Hepatocyte (in vitro differentiated cells): ENCODE data around the gene SSBP3. TPM values are rescaled to one million over a fixed set of nuclear protein-coding genes. Genes with fewer than 3 reads are reported as not detected.
"Not testable (repeated sequence)": the region's sequence is repeated elsewhere in the genome, so short reads cannot be mapped to it uniquely, and the experiment has no call there.

Experiments
- DNase-seq: peaks from one replicate; pipeline ENCODE4 v3.0.0-alpha.2; 2016; ENCODE audit warnings: low spot score
- H2AFZ ChIP-seq: fragments of 200-600 bp; sonication (generic); 2 replicates; pipeline ENCODE4 v1.6.0; 2016; ENCODE audit warnings: antibody characterized with exemption, mild to moderate bottlenecking
- H3K27ac ChIP-seq: fragments of 200-600 bp; sonication (generic); 2 replicates; pipeline ENCODE4 v1.5.1; 2016; ENCODE audit warnings: mild to moderate bottlenecking
- H3K27me3 ChIP-seq: fragments of 200-600 bp; sonication (generic); 2 replicates; pipeline ENCODE4 v1.6.1; 2016
- H3K36me3 ChIP-seq: fragments of 200-600 bp; sonication (generic); replicated peaks from 2 replicates; pipeline ENCODE4 v1.5.1; 2016; ENCODE audit warnings: low read depth; ENCODE audit not compliant: insufficient read depth
- H3K4me1 ChIP-seq: fragments of 200-600 bp; sonication (generic); 2 replicates; pipeline ENCODE4 v1.5.1; 2016; ENCODE audit warnings: mild to moderate bottlenecking, moderate library complexity; ENCODE audit not compliant: insufficient read depth
- H3K4me2 ChIP-seq: fragments of 200-600 bp; sonication (generic); 2 replicates; pipeline ENCODE4 v1.6.0; 2016
- H3K4me3 ChIP-seq: fragments of 200-600 bp; sonication (generic); 2 replicates; pipeline ENCODE4 v1.5.1; 2016; ENCODE audit warnings: mild to moderate bottlenecking
- H3K79me2 ChIP-seq: fragments of 200-600 bp; sonication (generic); 2 replicates; pipeline ENCODE4 v1.6.0; 2017; ENCODE audit warnings: mild to moderate bottlenecking
- H3K9me2 ChIP-seq: fragments of 200-600 bp; sonication (generic); replicated peaks from 2 replicates; pipeline ENCODE4 v1.6.0; 2017; ENCODE audit warnings: mild to moderate bottlenecking; ENCODE audit not compliant: insufficient read depth
- H3K9me3 ChIP-seq: fragments of 200-600 bp; sonication (generic); 2 replicates; pipeline ENCODE4 v1.5.1; 2016; ENCODE audit warnings: low read depth, mild to moderate bottlenecking
- H4K20me1 ChIP-seq: fragments of 200-600 bp; sonication (generic); 2 replicates; pipeline ENCODE4 v1.6.0; 2016; ENCODE audit warnings: mild to moderate bottlenecking; ENCODE audit not compliant: insufficient read depth, poor library complexity, severe bottlenecking
- CTCF ChIP-seq: fragments of 200-600 bp; sonication (generic); IDR thresholded peaks from 2 replicates; pipeline ENCODE4 v1.5.1; 2016; ENCODE audit warnings: antibody characterized with exemption, mild to moderate bottlenecking; ENCODE audit not compliant: poor library complexity
- EZH2 ChIP-seq: fragments of 200-600 bp; sonication (generic); IDR thresholded peaks from 2 replicates; pipeline ENCODE4 v1.6.1; 2016; ENCODE audit warnings: antibody characterized with exemption, mild to moderate bottlenecking, borderline replicate concordance
- EZH2phosphoT487 ChIP-seq: fragments of 200-600 bp; sonication (generic); IDR thresholded peaks from one replicate; pipeline ENCODE4 v1.6.1; 2018; ENCODE audit warnings: antibody characterized with exemption, mild to moderate bottlenecking, low read depth, moderate library complexity; ENCODE audit not compliant: unreplicated experiment, severe bottlenecking
- WGBS: methylation state at CpG from one replicate; pipeline ENCODE4 v1.1.6; 2016; ENCODE audit warnings: low lambda C conversion rate; ENCODE audit errors: missing lambda C conversion rate; 5-methylcytosine and 5-hydroxymethylcytosine counted together
- polyA plus RNA-seq: library from polyadenylated mRNA; unstranded; fragments of >200 nt; fragmentation: Nextera tagmentation; extraction: Ambion mirVana; gene quantifications from 2 replicates; pipeline ENCODE4 v1.2.1, GENCODE V29; 2016
- total RNA-seq: library from RNA; depleted of rRNA; stranded (reverse); fragments of >200 nt; gene quantifications from 2 replicates; pipeline ENCODE4 v1.2.3, GENCODE V29; 2014

SSBP3 gene
- total and polyA plus RNA-seq, 2 experiments from 2014 or later: 25.8 to 47.2 TPM

- WGBS: 86% methylated on average over 9 of the region's 9 CpGs
- H3K27ac ChIP-seq: no peak overlapping the region
Observed at GRCh38 chr1:54425152-54425584, 19.0 kb upstream of the SSBP3 start.

GRCh38 chr1:54424398-54424797, 18.2 kb upstream of the SSBP3 start:
- WGBS: 85% methylated on average over 2 of the region's 2 CpGs
- H3K27ac ChIP-seq: no peak overlapping the region
- DNase-seq: no peak
- no peaks in the 10 kb centered on the region for H4K20me1 ChIP-seq
- H3K9me3 ChIP-seq: no peaks in the 10 kb centered on the region
- TF ChIP-seq EZH2 (no peak), EZH2phosphoT487 (no peak), CTCF (no peak)
- no peak overlapping the region for H3K4me2 ChIP-seq
- no peaks in the 10 kb centered on the region for H3K27me3 ChIP-seq
- H3K36me3 ChIP-seq: no peaks in the 10 kb centered on the region
- H2AFZ ChIP-seq: no peak overlapping the region
- H3K4me3 ChIP-seq: no peak overlapping the region
- H3K9me2 ChIP-seq: no peaks in the 10 kb centered on the region
- H3K79me2 ChIP-seq: no peaks in the 10 kb centered on the region
- H3K4me1 ChIP-seq: no peaks in the 10 kb centered on the region

More at GRCh38 chr1:54425152-54425584, 19.0 kb upstream of the SSBP3 start:
- Histone ChIP-seq H2AFZ (no peak overlapping the region), H3K9me2 (no peaks in the 10 kb centered on the region), H3K4me1 (no peaks in the 10 kb centered on the region), H4K20me1 (no peaks in the 10 kb centered on the region), H3K36me3 (no peaks in the 10 kb centered on the region), H3K9me3 (no peaks in the 10 kb centered on the region), H3K27me3 (no peaks in the 10 kb centered on the region), H3K4me3 (no peak overlapping the region), H3K79me2 (no peaks in the 10 kb centered on the region), H3K4me2 (no peak overlapping the region)
- DNase-seq: no peak
- TF ChIP-seq EZH2phosphoT487 (no peak), EZH2 (no peak), CTCF (no peak)

- Histone ChIP-seq H3K4me1 (no peaks in the 10 kb centered on the region), H3K36me3 (no peaks in the 10 kb centered on the region), H4K20me1 (no peaks in the 10 kb centered on the region), H3K4me2 (no peak overlapping the region), H3K9me2 (no peaks in the 10 kb centered on the region), H2AFZ (no peak overlapping the region), H3K27me3 (no peaks in the 10 kb centered on the region), H3K79me2 (no peaks in the 10 kb centered on the region), H3K4me3 (no peak overlapping the region), H3K27ac (no peak overlapping the region), H3K9me3 (no peaks in the 10 kb centered on the region)
- TF ChIP-seq CTCF: no peak
- TF ChIP-seq EZH2: no peak
- TF ChIP-seq EZH2phosphoT487: no peak
- WGBS: 71% methylated on average over 4 of the region's 4 CpGs
- no peak for DNase-seq
Observed at GRCh38 chr1:54421101-54421504, 14.9 kb upstream of the SSBP3 start.

GRCh38 chr1:54418598-54418997, 12.4 kb upstream of the SSBP3 start:
- not testable (repeated sequence) for H3K4me1 ChIP-seq, H4K20me1 ChIP-seq, H3K4me2 ChIP-seq, H3K9me2 ChIP-seq, H3K79me2 ChIP-seq, H3K27ac ChIP-seq, H3K27me3 ChIP-seq, DNase-seq, H3K4me3 ChIP-seq, H3K36me3 ChIP-seq, H2AFZ ChIP-seq, H3K9me3 ChIP-seq
- WGBS: 91% methylated on average over 6 of the region's 6 CpGs
